HG02885 (cell line): Measurements from ENCODE around the gene PPFIA1.
"Not testable (repeated sequence)": the region's sequence is repeated elsewhere in the genome, so short reads cannot be mapped to it uniquely, and the experiment has no call there.

Experiments
- ATAC-seq: cut with Tn5 transposase; IDR thresholded peaks from one replicate; pipeline ENCODE4 v1.9.1; 2021; ENCODE audit warnings: mild to moderate bottlenecking; ENCODE audit not compliant: unreplicated experiment, poor library complexity

The PPFIA1 gene

GRCh38 chr11:70319396-70320076, 49.0 kb downstream of the PPFIA1 start:
- no peak for ATAC-seq

GRCh38 chr11:70322666-70323065, 52.2 kb downstream of the PPFIA1 start:
- ATAC-seq = no peak

- ATAC-seq = no peak
Observed at GRCh38 chr11:70323806-70324205, 53.3 kb downstream of the PPFIA1 start.

GRCh38 chr11:70324376-70325115, 54.1 kb downstream of the PPFIA1 start:
- peak; percentile 76 for ATAC-seq

GRCh38 chr11:70325824-70326223, 55.3 kb downstream of the PPFIA1 start:
- ATAC-seq = no peak

- ATAC-seq = no peak
Observed at GRCh38 chr11:70326365-70326811, 55.9 kb downstream of the PPFIA1 start.

- no peak for ATAC-seq
Observed at GRCh38 chr11:70326833-70327232, 56.3 kb downstream of the PPFIA1 start.

- no peak for ATAC-seq
Observed at GRCh38 chr11:70327717-70328116, 57.2 kb downstream of the PPFIA1 start.

- ATAC-seq = no peak
Observed at GRCh38 chr11:70328556-70328955, 58.1 kb downstream of the PPFIA1 start.

GRCh38 chr11:70331320-70331843, 60.9 kb downstream of the PPFIA1 start:
- ATAC-seq = not testable (repeated sequence)

- ATAC-seq = no peak
Observed at GRCh38 chr11:70331901-70332300, 61.4 kb downstream of the PPFIA1 start.

- ATAC-seq = no peak
Observed at GRCh38 chr11:70332567-70332966, 62.1 kb downstream of the PPFIA1 start.

GRCh38 chr11:70333261-70333660, 62.8 kb downstream of the PPFIA1 start:
- no peak for ATAC-seq

- ATAC-seq = no peak
Observed at GRCh38 chr11:70334351-70334995, 64.0 kb downstream of the PPFIA1 start.

- no peak for ATAC-seq
Observed at GRCh38 chr11:70335511-70335910, 65.0 kb downstream of the PPFIA1 start.

GRCh38 chr11:70338594-70338993, 68.1 kb downstream of the PPFIA1 start:
- no peak for ATAC-seq

GRCh38 chr11:70339066-70339465, 68.6 kb downstream of the PPFIA1 start:
- no peak for ATAC-seq

GRCh38 chr11:70341881-70342429, 71.5 kb downstream of the PPFIA1 start:
- ATAC-seq = no peak

- ATAC-seq = no peak
Observed at GRCh38 chr11:70343636-70344035, 73.1 kb downstream of the PPFIA1 start.

- ATAC-seq = no peak
Observed at GRCh38 chr11:70348191-70348590, 77.7 kb downstream of the PPFIA1 start.

- ATAC-seq = no peak
Observed at GRCh38 chr11:70348608-70349007, 78.1 kb downstream of the PPFIA1 start.
